IMR-90 (cell line): ENCODE data around the gene DENND5A.
"Not testable (repeated sequence)": the region's sequence is repeated elsewhere in the genome, so short reads cannot be mapped to it uniquely, and the experiment has no call there.

Source experiments
- BHLHE40 ChIP-seq: fragments of 150-350 bp; IDR thresholded peaks from 2 replicates; pipeline ENCODE4 v1.6.1; 2016; ENCODE audit warnings: mild to moderate bottlenecking, low read depth, low read length
- CEBPB ChIP-seq: IDR thresholded peaks from 2 replicates; pipeline ENCODE4 v1.6.1; 2012; ENCODE audit warnings: low read depth, low read length, improper control_type of control experiment
- CHD1 ChIP-seq: IDR thresholded peaks from 2 replicates; pipeline ENCODE4 v1.6.1; 2012; ENCODE audit warnings: low read depth, low read length, improper control_type of control experiment
- FOS ChIP-seq: fragments of 150-350 bp; IDR thresholded peaks from 2 replicates; pipeline ENCODE4 v1.6.1; 2016; ENCODE audit warnings: low read depth, low read length
- MXI1 ChIP-seq: IDR thresholded peaks from 2 replicates; pipeline ENCODE4 v1.6.1; 2012; ENCODE audit warnings: low read depth, mild to moderate bottlenecking, low read length, moderate library complexity, borderline replicate concordance
- POLR2A ChIP-seq: IDR thresholded peaks from 2 replicates; pipeline ENCODE4 v1.6.1; 2012; ENCODE audit warnings: mild to moderate bottlenecking, low read depth, low read length
- SMC3 ChIP-seq: fragments of 150-350 bp; IDR thresholded peaks from 2 replicates; pipeline ENCODE4 v1.6.1; 2016; ENCODE audit warnings: low read depth, mild to moderate bottlenecking, antibody characterized with exemption, low read length, moderate library complexity
- TF ChIP-seq, protein P1 (sequence below): conservative IDR thresholded peaks from 2 replicates; pipeline ENCODE4 v1.5.1; 2012; ENCODE audit warnings: mild to moderate bottlenecking, low read depth, low read length, improper control_type of control experiment
- TF ChIP-seq, protein P2 (sequence below): fragments of 150-350 bp; IDR thresholded peaks from 2 replicates; pipeline ENCODE4 v1.6.1; 2017; ENCODE audit warnings: mild to moderate bottlenecking, antibody characterized with exemption, low read length, low read depth

DNA sequence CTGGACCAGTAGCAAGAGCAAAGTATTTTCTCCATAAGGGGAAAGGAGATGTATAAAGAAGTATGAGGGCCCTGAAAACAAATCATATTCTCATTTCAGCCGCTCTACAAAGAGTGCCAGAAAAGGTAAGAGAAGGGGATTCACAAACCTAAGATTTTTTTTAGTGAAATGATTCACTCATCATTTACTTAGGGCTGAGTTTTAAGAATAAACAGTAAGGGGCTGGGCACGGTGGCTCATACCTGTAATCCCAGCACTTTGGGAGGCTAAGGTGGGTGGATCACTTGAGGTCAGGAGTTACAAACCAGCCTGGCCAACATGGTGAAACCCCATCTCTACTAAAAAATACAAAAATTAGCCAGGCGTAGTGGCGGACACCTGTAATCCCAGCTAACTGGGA is 55.5 kb downstream of the DENND5A start:
- TF ChIP-seq, protein P1, sequence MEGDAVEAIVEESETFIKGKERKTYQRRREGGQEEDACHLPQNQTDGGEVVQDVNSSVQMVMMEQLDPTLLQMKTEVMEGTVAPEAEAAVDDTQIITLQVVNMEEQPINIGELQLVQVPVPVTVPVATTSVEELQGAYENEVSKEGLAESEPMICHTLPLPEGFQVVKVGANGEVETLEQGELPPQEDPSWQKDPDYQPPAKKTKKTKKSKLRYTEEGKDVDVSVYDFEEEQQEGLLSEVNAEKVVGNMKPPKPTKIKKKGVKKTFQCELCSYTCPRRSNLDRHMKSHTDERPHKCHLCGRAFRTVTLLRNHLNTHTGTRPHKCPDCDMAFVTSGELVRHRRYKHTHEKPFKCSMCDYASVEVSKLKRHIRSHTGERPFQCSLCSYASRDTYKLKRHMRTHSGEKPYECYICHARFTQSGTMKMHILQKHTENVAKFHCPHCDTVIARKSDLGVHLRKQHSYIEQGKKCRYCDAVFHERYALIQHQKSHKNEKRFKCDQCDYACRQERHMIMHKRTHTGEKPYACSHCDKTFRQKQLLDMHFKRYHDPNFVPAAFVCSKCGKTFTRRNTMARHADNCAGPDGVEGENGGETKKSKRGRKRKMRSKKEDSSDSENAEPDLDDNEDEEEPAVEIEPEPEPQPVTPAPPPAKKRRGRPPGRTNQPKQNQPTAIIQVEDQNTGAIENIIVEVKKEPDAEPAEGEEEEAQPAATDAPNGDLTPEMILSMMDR = not testable (repeated sequence)
- not testable (repeated sequence) for TF ChIP-seq FOS, CEBPB, POLR2A, SMC3, BHLHE40, MXI1, CHD1
- TF ChIP-seq, protein P2, sequence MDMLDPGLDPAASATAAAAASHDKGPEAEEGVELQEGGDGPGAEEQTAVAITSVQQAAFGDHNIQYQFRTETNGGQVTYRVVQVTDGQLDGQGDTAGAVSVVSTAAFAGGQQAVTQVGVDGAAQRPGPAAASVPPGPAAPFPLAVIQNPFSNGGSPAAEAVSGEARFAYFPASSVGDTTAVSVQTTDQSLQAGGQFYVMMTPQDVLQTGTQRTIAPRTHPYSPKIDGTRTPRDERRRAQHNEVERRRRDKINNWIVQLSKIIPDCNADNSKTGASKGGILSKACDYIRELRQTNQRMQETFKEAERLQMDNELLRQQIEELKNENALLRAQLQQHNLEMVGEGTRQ = not testable (repeated sequence)
